Breast epithelium (tissue), 4 donors: Measurements from ENCODE around the gene KCNIP1. TPM values are rescaled to one million over a fixed set of nuclear protein-coding genes. Genes with fewer than 3 reads are reported as not detected.

Experiments used
- DNase-seq, 2 donors: peaks; one replicate each; pipeline ENCODE4 v3.0.0-alpha.2; 2019; ENCODE audit warnings: low spot score in 2 of 2
- H3K27ac ChIP-seq, 2 donors: fragments of 200-600 bp; sonication (generic) in 1 of 2; one replicate each; pipeline ENCODE4 v1.5.1; 2016 to 2019; ENCODE audit warnings: mild to moderate bottlenecking in 1 of 2
- H3K27me3 ChIP-seq, 2 donors: fragments of 200-600 bp; sonication (generic) in 1 of 2; one replicate each; pipeline versions ENCODE4 v1.5.1 to v1.6.0; 2017 to 2019; ENCODE audit warnings: control low read depth in 1 of 2, mild to moderate bottlenecking in 1 of 2
- H3K36me3 ChIP-seq: fragments of 200-600 bp; one replicate; pipeline ENCODE4 v1.5.1; 2019
- H3K4me1 ChIP-seq, 2 donors: fragments of 200-600 bp; sonication (generic); one replicate each; pipeline ENCODE4 v1.5.1; 2016 to 2019; ENCODE audit warnings: control low read depth in 1 of 2
- H3K4me3 ChIP-seq, 3 donors: fragments of 200-600 bp; sonication (generic); 1 replicate in 2 of 3; 2 replicates in 1 of 3; pipeline ENCODE4 v1.5.1; 2016 to 2019; ENCODE audit warnings: mild to moderate bottlenecking in 3 of 3, moderate library complexity in 2 of 3
- H3K9me3 ChIP-seq, 2 donors: fragments of 200-600 bp; sonication (generic) in 1 of 2; one replicate each; pipeline ENCODE4 v1.5.1; 2016 to 2019; ENCODE audit warnings: control low read depth in 1 of 2
- POLR2A ChIP-seq: fragments of 450-650 bp; IDR thresholded peaks from one replicate; pipeline ENCODE4 v1.6.1; 2016; ENCODE audit warnings: antibody characterized with exemption, mild to moderate bottlenecking, moderate library complexity
- POLR2AphosphoS5 ChIP-seq, 3 donors: sonication (generic); formaldehyde crosslinking; IDR thresholded peaks; one replicate each; pipeline ENCODE4 v1.6.1; 2017; ENCODE audit warnings: antibody characterized with exemption in 3 of 3
- intact Hi-C: fragments of 100-400 bp; cut with DNase I; formaldehyde crosslinking; loops from one replicate; pipeline ENCODE4 v1.15.1; 2023; ENCODE audit warnings: low total_unique reads
- total RNA-seq, 3 donors: library from RNA; depleted of rRNA; stranded (reverse); fragments of >200 nt; gene quantifications; one replicate each; pipeline ENCODE4 v1.1.0, GENCODE V29; 2016
- TF ChIP-seq, protein P1 (sequence below), 3 donors: fragments of 450-650 bp; IDR thresholded peaks; one replicate each; pipeline ENCODE4 v1.5.1; 2016 to 2017; ENCODE audit warnings: antibody characterized with exemption in 3 of 3, mild to moderate bottlenecking in 3 of 3, moderate library complexity in 3 of 3

The KCNIP1 gene
- total RNA-seq, 3 donors from 2014 or later: 1.0 to 1.6 TPM; not detected in 1

- Histone ChIP-seq H3K4me3 (peak overlapping the region in 2 of 3 donors; percentile 22 to 46), H3K9me3 (no peaks in the 10 kb centered on the region), H3K27ac (peak overlapping the region; percentile 84 to 92), H3K36me3 (no peaks in the 10 kb centered on the region), H3K4me1 (peaks cover 0 to 12% of the 10 kb centered on the region in 2 donors), H3K27me3 (no peaks in the 10 kb centered on the region)
- TF ChIP-seq POLR2A (no peak), POLR2AphosphoS5 (IDR thresholded peaks at IDR 0.05) (no peak)
- TF ChIP-seq, protein P1, sequence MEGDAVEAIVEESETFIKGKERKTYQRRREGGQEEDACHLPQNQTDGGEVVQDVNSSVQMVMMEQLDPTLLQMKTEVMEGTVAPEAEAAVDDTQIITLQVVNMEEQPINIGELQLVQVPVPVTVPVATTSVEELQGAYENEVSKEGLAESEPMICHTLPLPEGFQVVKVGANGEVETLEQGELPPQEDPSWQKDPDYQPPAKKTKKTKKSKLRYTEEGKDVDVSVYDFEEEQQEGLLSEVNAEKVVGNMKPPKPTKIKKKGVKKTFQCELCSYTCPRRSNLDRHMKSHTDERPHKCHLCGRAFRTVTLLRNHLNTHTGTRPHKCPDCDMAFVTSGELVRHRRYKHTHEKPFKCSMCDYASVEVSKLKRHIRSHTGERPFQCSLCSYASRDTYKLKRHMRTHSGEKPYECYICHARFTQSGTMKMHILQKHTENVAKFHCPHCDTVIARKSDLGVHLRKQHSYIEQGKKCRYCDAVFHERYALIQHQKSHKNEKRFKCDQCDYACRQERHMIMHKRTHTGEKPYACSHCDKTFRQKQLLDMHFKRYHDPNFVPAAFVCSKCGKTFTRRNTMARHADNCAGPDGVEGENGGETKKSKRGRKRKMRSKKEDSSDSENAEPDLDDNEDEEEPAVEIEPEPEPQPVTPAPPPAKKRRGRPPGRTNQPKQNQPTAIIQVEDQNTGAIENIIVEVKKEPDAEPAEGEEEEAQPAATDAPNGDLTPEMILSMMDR (IDR thresholded peaks at IDR 0.05): no peak
- DNase-seq: no peak
- intact Hi-C loops: no loop called here
Observed at GRCh38 chr5:170746075-170746960, 242.5 kb downstream of the KCNIP1 start.

DNA sequence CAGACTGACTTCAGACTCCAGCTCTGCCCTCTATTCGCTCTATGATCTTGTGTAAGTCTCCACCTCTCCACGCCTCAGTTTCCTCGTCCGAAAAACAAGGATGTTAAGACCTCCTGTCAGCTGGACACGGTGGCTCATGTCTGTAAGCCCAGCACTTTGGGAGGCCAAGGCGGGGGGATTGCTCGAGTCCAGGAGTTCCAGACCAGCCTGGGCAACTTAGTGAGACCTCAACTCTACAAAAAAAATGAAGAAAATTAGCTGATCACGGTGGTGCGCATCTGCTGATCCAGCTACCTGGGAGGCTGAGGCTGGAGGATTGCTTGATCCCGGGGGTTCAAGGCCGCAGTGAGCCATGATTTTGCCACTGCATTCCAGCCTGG lies 243.1 kb downstream of the KCNIP1 start:
- Histone ChIP-seq H3K36me3 (no peaks in the 10 kb centered on the region), H3K9me3 (no peaks in the 10 kb centered on the region), H3K4me1 (peaks cover 0 to 12% of the 10 kb centered on the region in 2 donors), H3K4me3 (no peak overlapping the region), H3K27me3 (no peaks in the 10 kb centered on the region), H3K27ac (peak overlapping the region; percentile 84 to 92)
- no peak for TF ChIP-seq POLR2A
- TF ChIP-seq, protein P1 (IDR thresholded peaks at IDR 0.05): no peak
- no peak for TF ChIP-seq POLR2AphosphoS5 (IDR thresholded peaks at IDR 0.05)
- intact Hi-C loops: no loop called here
- DNase-seq: no peak

DNA sequence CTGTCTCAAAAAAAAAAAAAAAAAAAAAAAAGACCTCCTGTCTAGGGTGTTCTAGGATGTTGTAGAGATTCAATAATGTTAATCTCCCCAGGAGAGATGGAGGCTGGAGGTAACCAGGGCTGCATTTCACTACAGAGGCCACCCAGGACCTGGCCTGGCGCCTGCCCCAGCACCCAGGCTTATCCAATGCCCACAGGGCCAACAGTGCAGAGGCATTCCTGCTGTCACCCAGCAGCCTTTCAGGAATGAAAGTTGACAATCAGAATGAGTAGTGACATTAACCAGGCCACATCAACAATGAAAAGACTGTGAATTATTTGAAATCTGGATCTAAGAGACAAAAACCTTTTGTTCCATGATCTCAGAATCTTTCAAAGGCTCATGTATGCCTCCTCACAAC lies 243.5 kb downstream of the KCNIP1 start:
- DNase-seq: no peak
- intact Hi-C loops: no loop called here
- no peaks in the 10 kb centered on the region for H3K36me3 ChIP-seq
- H3K9me3 ChIP-seq: no peaks in the 10 kb centered on the region
- no peak overlapping the region for H3K4me3 ChIP-seq
- H3K27ac ChIP-seq: peak overlapping the region; percentile 53 to 92
- TF ChIP-seq POLR2AphosphoS5 (IDR thresholded peaks at IDR 0.05): no peak
- TF ChIP-seq POLR2A: no peak
- TF ChIP-seq, protein P1 (IDR thresholded peaks at IDR 0.05): no peak
- no peaks in the 10 kb centered on the region for H3K27me3 ChIP-seq
- peaks cover 0 to 13% of the 10 kb centered on the region in 2 donors for H3K4me1 ChIP-seq

DNA sequence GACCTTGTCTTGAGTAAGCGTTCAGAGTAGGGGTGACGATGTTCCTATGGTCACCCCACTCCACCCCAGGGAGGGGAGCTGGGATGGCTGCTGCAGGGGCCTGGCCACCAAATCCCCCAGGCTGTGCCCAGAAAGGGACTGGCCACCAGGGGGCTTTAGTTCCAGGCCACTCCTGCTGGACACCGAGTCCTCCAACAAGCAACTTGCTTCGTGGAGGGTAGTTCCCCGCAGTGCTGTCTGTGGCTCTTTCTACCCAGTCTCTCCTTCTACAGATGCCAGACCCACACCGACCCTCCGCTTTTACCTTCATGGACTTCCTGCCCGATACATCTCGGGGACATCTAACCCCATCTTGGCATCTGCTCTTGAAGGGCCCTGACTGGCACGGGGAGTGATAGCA lies 244.0 kb downstream of the KCNIP1 start:
- intact Hi-C loops: no loop called here

More for the DNA sequence above, 244.0 kb downstream of the KCNIP1 start:
- TF ChIP-seq, protein P1 (IDR thresholded peaks at IDR 0.05): no peak
- TF ChIP-seq POLR2AphosphoS5 (IDR thresholded peaks at IDR 0.05) (no peak), POLR2A (no peak)
- peaks cover 0 to 18% of the 10 kb centered on the region in 2 donors for H3K4me1 ChIP-seq
- H3K27ac ChIP-seq: peak overlapping the region; percentile 53 to 92
- H3K9me3 ChIP-seq: no peaks in the 10 kb centered on the region
- DNase-seq: no peak
- no peaks in the 10 kb centered on the region for H3K36me3 ChIP-seq
- no peaks in the 10 kb centered on the region for H3K27me3 ChIP-seq
- H3K4me3 ChIP-seq: no peak overlapping the region
